ENCODE data around the gene EMP3. TPM values are rescaled to one million over a fixed set of nuclear protein-coding genes. Genes with fewer than 3 reads are reported as not detected.

Gene EMP3
- total RNA-seq, 1 donor from 2014 or later = 1.2 TPM

DNA sequence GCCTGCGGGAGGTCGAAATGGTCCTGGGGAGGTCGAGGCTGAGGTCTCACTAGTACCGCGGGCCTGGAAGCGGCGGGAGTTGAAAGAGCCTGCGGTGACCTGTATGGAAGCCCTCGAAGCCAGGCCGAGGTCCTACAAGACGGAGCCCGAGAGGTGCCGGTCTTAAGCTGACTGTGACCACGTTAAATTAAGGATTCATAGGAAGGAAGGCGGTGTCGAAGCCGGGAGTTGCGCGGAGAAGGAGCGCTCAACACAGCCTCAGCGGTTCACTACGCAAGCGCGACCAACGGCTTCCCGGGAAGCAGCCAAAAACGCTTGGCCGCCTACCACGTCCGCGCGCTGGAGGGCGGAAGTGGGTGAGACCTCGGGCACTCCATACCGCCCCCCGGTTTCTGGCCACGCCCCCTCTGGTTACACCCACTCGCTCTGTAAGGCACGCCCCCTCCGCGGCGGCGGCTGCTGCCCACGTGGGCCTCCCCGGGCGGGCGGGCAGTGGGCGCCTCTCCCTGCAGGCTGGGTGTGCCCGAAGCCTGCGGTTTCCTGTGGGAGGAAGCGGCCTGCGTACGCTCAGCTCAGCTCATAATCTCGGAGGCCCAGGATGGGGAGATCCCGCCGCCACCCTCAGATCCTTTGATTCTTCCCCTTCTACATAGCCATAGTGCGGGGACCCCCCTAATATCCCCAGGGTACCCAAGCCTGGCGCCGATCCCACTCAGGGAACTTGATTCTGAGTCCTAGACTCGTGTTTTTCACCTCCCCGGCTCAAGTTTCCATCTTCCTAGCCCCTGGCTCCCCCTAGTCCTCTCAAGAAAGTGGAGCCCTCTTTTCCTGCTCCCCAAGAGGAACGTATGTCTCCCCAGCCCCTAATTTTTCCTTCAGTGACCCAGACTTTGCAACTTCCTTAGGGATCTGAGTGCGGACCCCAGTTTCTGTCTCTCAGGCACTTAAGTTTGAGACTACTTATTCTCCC is 3.4 kb upstream of the EMP3 start:
- peak overlapping the region; percentile 98 for H3K27ac Mint-ChIP-seq
- Histone ChIP-seq H3K9me3 (ENCODE audit: low read depth) (no peaks in the 10 kb centered on the region), H3F3A (ENCODE audit: low read depth) (peaks cover 20% of the 10 kb centered on the region), H4K20me1 (ENCODE audit: low read depth) (no peaks in the 10 kb centered on the region), H3K27me3 (peaks cover 8% of the 10 kb centered on the region), H3K27ac (no peak overlapping the region), H2AFZ (replicated peaks) (peak overlapping the region; percentile 6), H3K79me2 (ENCODE audit: low read depth) (no peaks in the 10 kb centered on the region), H3K4me2 (peak overlapping the region; percentile 68), H3K4me3 (peak overlapping the region; percentile 42), H3K36me3 (no peaks in the 10 kb centered on the region), H3K9ac (no peak overlapping the region), H3K4me1 (no peaks in the 10 kb centered on the region)
- H3K9me3 Mint-ChIP-seq = peaks cover 2% of the 10 kb centered on the region
- peaks cover 2% of the 10 kb centered on the region for H3K36me3 Mint-ChIP-seq
- peaks cover 60% of the 10 kb centered on the region for H3K4me1 Mint-ChIP-seq
- peaks cover 6% of the 10 kb centered on the region for H3K27me3 Mint-ChIP-seq (ENCODE audit: insufficient read depth, low read depth)
- no peak for TF ChIP-seq EZH2 (IDR thresholded peaks at IDR 0.05)
- peak; percentile 3 for TF ChIP-seq CTCF (IDR thresholded peaks at IDR 0.05)
- no peak for TF ChIP-seq EZH2phosphoT487 (IDR thresholded peaks at IDR 0.05)
- H3K4me3 Mint-ChIP-seq = peak overlapping the region; percentile 91
- DNase-seq (ENCODE audit: low spot score) = peak; percentile 98

- no peaks in the 10 kb centered on the region for H4K20me1 ChIP-seq (ENCODE audit: low read depth)
- H3K27me3 ChIP-seq = peaks cover 8% of the 10 kb centered on the region
- peaks cover 57% of the 10 kb centered on the region for H3K4me1 Mint-ChIP-seq
These were observed 4.0 kb downstream of the EMP3 start for GRCh38 chr19:48329167-48329891.

More at GRCh38 chr19:48329167-48329891, 4.0 kb downstream of the EMP3 start:
- Histone ChIP-seq H3K27ac (no peak overlapping the region), H3K4me3 (no peak overlapping the region), H3K79me2 (ENCODE audit: low read depth) (no peaks in the 10 kb centered on the region), H3K4me1 (peaks cover 8% of the 10 kb centered on the region), H3K9ac (no peak overlapping the region), H3F3A (ENCODE audit: low read depth) (peaks cover 29% of the 10 kb centered on the region), H3K36me3 (no peaks in the 10 kb centered on the region), H2AFZ (replicated peaks) (no peak overlapping the region), H3K9me3 (ENCODE audit: low read depth) (no peaks in the 10 kb centered on the region), H3K4me2 (peak overlapping the region; percentile 88)
- Mint-ChIP-seq H3K4me3 (peak overlapping the region; percentile 85), H3K9me3 (peaks cover 11% of the 10 kb centered on the region), H3K27ac (no peak overlapping the region), H3K27me3 (ENCODE audit: insufficient read depth, low read depth) (peaks cover 6% of the 10 kb centered on the region), H3K36me3 (peaks cover 9% of the 10 kb centered on the region)
- TF ChIP-seq EZH2phosphoT487 (IDR thresholded peaks at IDR 0.05) (no peak), EZH2 (IDR thresholded peaks at IDR 0.05) (no peak), CTCF (IDR thresholded peaks at IDR 0.05) (no peak)
- DNase-seq (ENCODE audit: low spot score) = no peak
